Measurements from ENCODE around the gene AP5Z1. TPM values are rescaled to one million over a fixed set of nuclear protein-coding genes. Genes with fewer than 3 reads are reported as not detected.

Gene AP5Z1
- polyA plus RNA-seq, 1 of the 3 experiments (the other 2 are of a cell fraction) = 29.5 TPM

DNA sequence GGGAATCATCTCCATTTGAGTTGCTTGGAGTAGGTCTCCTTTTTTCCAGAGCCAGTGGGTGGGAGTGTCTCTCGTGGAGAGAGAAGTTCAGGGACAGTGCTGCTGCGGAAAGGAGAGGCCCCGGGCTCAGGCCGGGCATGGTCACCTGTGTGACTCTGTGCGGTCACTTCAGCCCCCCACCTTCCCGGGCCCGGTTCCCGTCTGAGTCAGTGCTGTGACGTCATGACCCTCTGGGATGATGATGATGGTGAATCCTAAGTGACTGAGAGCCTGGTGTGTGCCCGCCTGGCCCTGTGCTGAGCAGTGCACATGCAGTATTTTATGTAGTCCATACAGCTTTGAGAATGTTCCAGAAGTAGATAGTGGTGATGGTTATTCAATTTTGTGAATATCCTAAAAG, 32.6 kb upstream of the AP5Z1 start:
- H3K9me3 ChIP-seq = no peaks in the 10 kb centered on the region
- H3K36me3 ChIP-seq (replicated peaks in 1 of 2; ENCODE audit: control insufficient read depth in 1 of 2, insufficient read depth in 2 of 2, low read length in 1 of 2) = peaks cover 15 to 18% of the 10 kb centered on the region in 2 experiments
- ChIA-PET CTCF (interaction anchor here (0.9 to 1.4 kb wide), 2 partner anchors 10 to 55 kb away, joined by 4 to 5 read pairs; no protein-coding TSS in a partner anchor), POLR2A (no interaction called here)
- H3F3A ChIP-seq (replicated peaks; ENCODE audit: insufficient read depth) = peaks cover 5% of the 10 kb centered on the region
- no peaks in the 10 kb centered on the region for H3K9me2 ChIP-seq
- H2AFZ ChIP-seq (ENCODE audit: low read depth) = no peak overlapping the region
- H3K9ac ChIP-seq = no peak overlapping the region
- no peak overlapping the region for H3K4me3 ChIP-seq (ENCODE audit: low read depth in 2 of 2, low read length in 1 of 2)
- no peaks in the 10 kb centered on the region for H3K27me3 ChIP-seq (ENCODE audit: insufficient read depth)
- H4K20me1 ChIP-seq (ENCODE audit: insufficient read depth) = no peaks in the 10 kb centered on the region
- no peak for DNase-seq
- no peak overlapping the region for H3K27ac ChIP-seq (ENCODE audit: low read depth in 2 of 2, low read length in 1 of 2)
- no peak for TF ChIP-seq FOXJ3 (CRISPR knock-in tag; IDR thresholded peaks at IDR 0.05)
- TF ChIP-seq SMC3 (IDR thresholded peaks at IDR 0.05; ENCODE audit: low read depth, low read length) = no peak
- TF ChIP-seq, protein P1, sequence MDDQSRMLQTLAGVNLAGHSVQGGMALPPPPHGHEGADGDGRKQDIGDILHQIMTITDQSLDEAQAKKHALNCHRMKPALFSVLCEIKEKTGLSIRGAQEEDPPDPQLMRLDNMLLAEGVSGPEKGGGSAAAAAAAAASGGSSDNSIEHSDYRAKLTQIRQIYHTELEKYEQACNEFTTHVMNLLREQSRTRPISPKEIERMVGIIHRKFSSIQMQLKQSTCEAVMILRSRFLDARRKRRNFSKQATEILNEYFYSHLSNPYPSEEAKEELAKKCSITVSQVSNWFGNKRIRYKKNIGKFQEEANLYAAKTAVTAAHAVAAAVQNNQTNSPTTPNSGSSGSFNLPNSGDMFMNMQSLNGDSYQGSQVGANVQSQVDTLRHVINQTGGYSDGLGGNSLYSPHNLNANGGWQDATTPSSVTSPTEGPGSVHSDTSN (IDR thresholded peaks at IDR 0.05) = no peak
- TF ChIP-seq MXI1 (IDR thresholded peaks at IDR 0.05; ENCODE audit: low read depth, low read length) = no peak
- TF ChIP-seq CHD2 (IDR thresholded peaks at IDR 0.05; ENCODE audit: low read length, partially characterized antibody) = no peak
- TF ChIP-seq SIN3A (IDR thresholded peaks at IDR 0.05; ENCODE audit: borderline replicate concordance, low read depth, low read length) = no peak
- TF ChIP-seq FOSL2 (IDR thresholded peaks at IDR 0.05; ENCODE audit: borderline replicate concordance, low read depth) = no peak
- TF ChIP-seq, protein P2, sequence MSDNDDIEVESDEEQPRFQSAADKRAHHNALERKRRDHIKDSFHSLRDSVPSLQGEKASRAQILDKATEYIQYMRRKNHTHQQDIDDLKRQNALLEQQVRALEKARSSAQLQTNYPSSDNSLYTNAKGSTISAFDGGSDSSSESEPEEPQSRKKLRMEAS (IDR thresholded peaks at IDR 0.05; ENCODE audit: low read depth) = no peak
- no peak for TF ChIP-seq TAF1 (IDR thresholded peaks at IDR 0.05; ENCODE audit: borderline replicate concordance, low read depth, low read length)
- TF ChIP-seq RCOR1 (IDR thresholded peaks at IDR 0.05; ENCODE audit: low read length) = no peak
- TF ChIP-seq TCF12 (IDR thresholded peaks at IDR 0.05) = no peak
- H3K4me2 ChIP-seq = no peak overlapping the region
- H3K4me1 ChIP-seq (ENCODE audit: control insufficient read depth in 1 of 2, insufficient read depth in 2 of 2, low read depth in 1 of 2, low read length in 1 of 2) = peaks cover 16 to 37% of the 10 kb centered on the region in 2 experiments; a peak in 3 of 4 replicates
- 95% methylated on average over 10 of the region's 10 CpGs for WGBS (ENCODE audit: low lambda C conversion rate)
- H3K79me2 ChIP-seq (ENCODE audit: insufficient read depth) = peaks cover 28% of the 10 kb centered on the region

DNA sequence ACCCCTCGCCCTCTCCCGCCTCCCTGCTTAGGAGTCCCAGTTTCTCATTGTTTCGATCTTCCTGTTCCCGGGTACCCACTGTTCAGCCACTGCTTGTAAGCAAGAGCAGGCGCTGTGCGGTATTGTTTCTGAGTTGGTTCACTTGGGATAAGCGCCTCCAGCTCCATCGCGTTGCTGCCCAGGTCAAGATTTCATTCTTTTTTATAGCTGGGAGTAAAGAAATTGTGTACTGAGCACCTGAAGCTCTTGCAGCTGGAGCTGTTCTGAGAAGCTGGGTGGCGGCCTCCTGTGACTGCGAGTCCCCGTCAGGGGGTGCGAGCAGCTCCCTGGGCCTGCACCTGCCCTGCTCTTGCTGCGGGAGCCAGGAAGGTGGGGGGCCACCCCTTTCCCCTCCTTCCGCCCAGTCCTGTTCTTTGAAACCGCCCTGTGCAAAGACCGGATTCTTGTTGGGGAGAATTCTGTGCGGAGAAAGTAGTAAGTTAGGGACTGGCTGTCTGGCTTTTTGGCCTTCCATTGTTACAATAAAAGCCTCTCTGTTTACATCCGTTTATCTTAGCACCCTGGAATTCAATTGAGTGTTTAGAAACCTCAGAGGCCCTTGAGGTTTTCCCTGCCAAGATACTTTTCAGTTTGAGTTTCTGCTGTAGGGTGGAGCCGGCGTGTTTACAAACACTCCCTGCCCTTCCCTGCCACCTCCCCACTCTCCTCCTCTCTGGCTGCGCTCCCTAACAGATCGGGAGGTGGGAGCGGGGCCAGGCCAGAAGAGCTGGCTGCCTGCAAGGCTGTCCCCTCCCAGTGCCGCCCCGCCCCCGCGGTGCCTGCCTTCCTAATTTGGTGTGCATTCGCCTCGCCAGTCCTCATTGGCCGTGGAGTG, 30.8 kb upstream of the AP5Z1 start:
- H3K4me1 ChIP-seq (ENCODE audit: control insufficient read depth in 1 of 2, insufficient read depth in 2 of 2, low read depth in 1 of 2, low read length in 1 of 2) = peaks cover 3 to 24% of the 10 kb centered on the region in 2 experiments; a peak in 3 of 4 replicates
- H3K9ac ChIP-seq = no peak overlapping the region
- no peak overlapping the region for H3K4me2 ChIP-seq
- peak; percentile 63 for DNase-seq
- H3K27ac ChIP-seq (ENCODE audit: low read depth in 2 of 2, low read length in 1 of 2) = peak overlapping the region in 1 of 2 experiments; percentile 60; a peak in 2 of 4 replicates
- H3K4me3 ChIP-seq (ENCODE audit: low read depth in 2 of 2, low read length in 1 of 2) = no peak overlapping the region
- no peaks in the 10 kb centered on the region for H4K20me1 ChIP-seq (ENCODE audit: insufficient read depth)
- H3K79me2 ChIP-seq (ENCODE audit: insufficient read depth) = peaks cover 30% of the 10 kb centered on the region
- peaks cover 27 to 28% of the 10 kb centered on the region in 2 experiments for H3K36me3 ChIP-seq (replicated peaks in 1 of 2; ENCODE audit: control insufficient read depth in 1 of 2, insufficient read depth in 2 of 2, low read length in 1 of 2)
- TF ChIP-seq, protein P1 (IDR thresholded peaks at IDR 0.05) = no peak
- TF ChIP-seq FOXJ3 (CRISPR knock-in tag; IDR thresholded peaks at IDR 0.05) (no peak), SMC3 (IDR thresholded peaks at IDR 0.05; ENCODE audit: low read depth, low read length) (no peak), TAF1 (IDR thresholded peaks at IDR 0.05; ENCODE audit: borderline replicate concordance, low read depth, low read length) (no peak)
- WGBS (ENCODE audit: low lambda C conversion rate) = 82% methylated on average over 31 of the region's 31 CpGs
- ChIA-PET POLR2A (no interaction called here), CTCF (interaction anchor here (1.0 to 1.3 kb wide), 2 partner anchors 10 to 20 kb away, joined by 3 read pairs; no protein-coding TSS in a partner anchor)
- peaks cover 5% of the 10 kb centered on the region for H3F3A ChIP-seq (replicated peaks; ENCODE audit: insufficient read depth)
- H3K9me2 ChIP-seq = no peaks in the 10 kb centered on the region
- H2AFZ ChIP-seq (ENCODE audit: low read depth) = no peak overlapping the region
- H3K9me3 ChIP-seq = no peaks in the 10 kb centered on the region
- no peaks in the 10 kb centered on the region for H3K27me3 ChIP-seq (ENCODE audit: insufficient read depth)

Data from SK-N-SH (cell line).